ENCODE results near the gene DST.

Gene DST

GRCh38 chr6:56479381-56479780 is 163.3 kb downstream of the DST start:
- no peak for FAIRE-seq

GRCh38 chr6:56478202-56478601 is 164.5 kb downstream of the DST start:
- no peak for FAIRE-seq

- FAIRE-seq, result no peak
These were observed 165.4 kb downstream of the DST start for GRCh38 chr6:56477241-56477640.

GRCh38 chr6:56475736-56476457 is 166.8 kb downstream of the DST start:
- FAIRE-seq, result no peak

- FAIRE-seq, result no peak
These were observed 168.2 kb downstream of the DST start for GRCh38 chr6:56474532-56474931.

GRCh38 chr6:56463443-56463842 is 179.2 kb downstream of the DST start:
- FAIRE-seq, result no peak

- no peak for FAIRE-seq
These were observed 183.5 kb downstream of the DST start for GRCh38 chr6:56459030-56459805.

- no peak for FAIRE-seq
These were observed 184.3 kb downstream of the DST start for GRCh38 chr6:56458324-56458884.

GRCh38 chr6:56456785-56457184 is 185.9 kb downstream of the DST start:
- no peak for FAIRE-seq

GRCh38 chr6:56450882-56451739 is 191.6 kb downstream of the DST start:
- no peak for FAIRE-seq

- no peak for FAIRE-seq
These were observed 192.3 kb downstream of the DST start for GRCh38 chr6:56450376-56450775.

- no peak for FAIRE-seq
These were observed 194.6 kb downstream of the DST start for GRCh38 chr6:56448046-56448445.

GRCh38 chr6:56445818-56446217 is 196.9 kb downstream of the DST start:
- FAIRE-seq, result no peak

- FAIRE-seq, result no peak
These were observed 197.8 kb downstream of the DST start for GRCh38 chr6:56444855-56445254.

- no peak for FAIRE-seq
These were observed 202.1 kb downstream of the DST start for GRCh38 chr6:56440551-56440981.

- no peak for FAIRE-seq
These were observed 205.4 kb downstream of the DST start for GRCh38 chr6:56437171-56437900.

GRCh38 chr6:56435754-56436153 is 206.9 kb downstream of the DST start:
- no peak for FAIRE-seq

GRCh38 chr6:56435326-56435725 is 207.4 kb downstream of the DST start:
- no peak for FAIRE-seq

GRCh38 chr6:56434606-56435005 is 208.1 kb downstream of the DST start:
- no peak for FAIRE-seq

- FAIRE-seq, result no peak
These were observed 209.6 kb downstream of the DST start for GRCh38 chr6:56433119-56433518.

GRCh38 chr6:56432194-56432593 is 210.5 kb downstream of the DST start:
- FAIRE-seq, result no peak
